BE2C (cell line): ENCODE results near the gene RASL11B. TPM values are rescaled to one million over a fixed set of nuclear protein-coding genes. Genes with fewer than 3 reads are reported as not detected.

Experiments
- DNase-seq: peaks from one replicate; pipeline ENCODE4 v3.0.0-alpha.2; 2020
- H3K27me3 ChIP-seq: fragments of 250-450 bp; sonication (Bioruptor Pico); 2 replicates; pipeline ENCODE4 v1.5.1; 2020; ENCODE audit warnings: mild to moderate bottlenecking
- H3K36me3 ChIP-seq: fragments of 250-450 bp; sonication (Bioruptor Pico); 2 replicates; pipeline ENCODE4 v1.5.1; 2020; ENCODE audit warnings: mild to moderate bottlenecking
- H3K4me1 ChIP-seq: fragments of 250-450 bp; sonication (Bioruptor Pico); 2 replicates; pipeline ENCODE4 v1.5.1; 2020
- H3K4me3 ChIP-seq: 2 replicates; pipeline ENCODE4 v1.5.1; 2011; ENCODE audit warnings: low read depth, low read length
- H3K9me3 ChIP-seq: fragments of 250-450 bp; sonication (Bioruptor Pico); 2 replicates; pipeline ENCODE4 v1.5.1; 2020
- CTCF ChIP-seq: IDR thresholded peaks from 2 replicates; pipeline ENCODE4 v1.5.1; 2012; ENCODE audit warnings: mild to moderate bottlenecking, low read depth, low read length
- polyA plus RNA-seq: library from polyadenylated mRNA; unstranded; fragments of >200 nt; gene quantifications from one replicate; pipeline ENCODE4 v1.2.1, GENCODE V29; 2012; ENCODE audit warnings: low read depth, missing spikeins; ENCODE audit not compliant: insufficient read length, insufficient read depth

Gene RASL11B, protein sequence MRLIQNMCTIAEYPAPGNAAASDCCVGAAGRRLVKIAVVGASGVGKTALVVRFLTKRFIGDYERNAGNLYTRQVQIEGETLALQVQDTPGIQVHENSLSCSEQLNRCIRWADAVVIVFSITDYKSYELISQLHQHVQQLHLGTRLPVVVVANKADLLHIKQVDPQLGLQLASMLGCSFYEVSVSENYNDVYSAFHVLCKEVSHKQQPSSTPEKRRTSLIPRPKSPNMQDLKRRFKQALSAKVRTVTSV
- 6.5 TPM for polyA plus RNA-seq

DNA sequence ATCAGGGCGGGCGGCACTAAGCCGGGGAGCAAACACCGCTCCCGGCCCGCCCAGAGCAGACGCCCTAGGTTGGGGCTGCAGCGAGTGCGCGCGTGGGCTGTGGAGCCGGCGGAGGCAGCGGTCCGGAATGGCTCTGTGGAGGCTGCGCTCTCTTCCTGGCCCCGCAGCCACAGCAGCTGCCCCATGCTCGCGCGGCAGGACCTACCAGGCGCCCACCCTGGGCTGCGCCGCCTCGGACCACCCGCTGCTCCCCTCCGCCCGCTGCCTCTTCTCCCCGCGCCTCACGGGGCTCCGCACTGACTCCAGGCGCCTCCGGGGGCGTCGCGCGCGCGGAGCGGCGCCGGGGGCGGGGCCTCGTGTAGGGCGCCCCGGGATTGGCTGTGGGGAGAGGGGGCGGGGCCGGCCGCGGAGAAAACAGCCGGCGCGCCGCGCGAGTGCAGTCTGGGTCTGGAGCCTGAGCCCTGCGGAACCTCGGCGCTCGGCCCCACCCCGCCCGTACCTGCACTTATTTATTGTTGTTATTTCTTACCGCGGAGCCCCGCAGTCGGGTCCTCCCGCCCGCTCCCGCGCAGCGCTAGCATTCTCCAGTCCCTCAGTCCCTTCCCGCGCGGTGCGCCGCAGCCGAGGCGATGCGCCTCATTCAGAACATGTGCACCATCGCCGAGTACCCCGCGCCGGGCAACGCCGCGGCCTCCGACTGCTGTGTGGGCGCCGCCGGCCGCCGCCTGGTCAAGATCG lies at the start of gene RASL11B:
TSS of gene RASL11B (plus strand) at position 439 of the 738 bp plus-strand sequence. CDS start at position 630, 191 bp downstream.
- peak; percentile 92 for DNase-seq
- Histone ChIP-seq H3K27me3 (no peaks in the 10 kb centered on the region), H3K36me3 (peaks cover 25% of the 10 kb centered on the region), H3K4me1 (peaks cover 25% of the 10 kb centered on the region), H3K9me3 (no peaks in the 10 kb centered on the region; the same call in 1 of the 2 replicates), H3K4me3 (peak within 1 kb of the TSS; percentile 86)
- TF ChIP-seq CTCF: no peak

- H3K36me3 ChIP-seq: no peaks in the 10 kb centered on the region
- no peak for DNase-seq
- H3K4me3 ChIP-seq: no peak overlapping the region
- no peaks in the 10 kb centered on the region for H3K27me3 ChIP-seq
- no peaks in the 10 kb centered on the region for H3K4me1 ChIP-seq
- no peaks in the 10 kb centered on the region for H3K9me3 ChIP-seq
- TF ChIP-seq CTCF: no peak
Measured at GRCh38 chr4:52813546-52813945, 48.6 kb upstream of the RASL11B start.

- Histone ChIP-seq H3K4me1 (no peaks in the 10 kb centered on the region), H3K36me3 (no peaks in the 10 kb centered on the region), H3K27me3 (no peaks in the 10 kb centered on the region), H3K9me3 (no peaks in the 10 kb centered on the region), H3K4me3 (no peak overlapping the region)
- no peak for DNase-seq
- no peak for TF ChIP-seq CTCF
Measured at GRCh38 chr4:52822583-52822971, 39.5 kb upstream of the RASL11B start.

DNA sequence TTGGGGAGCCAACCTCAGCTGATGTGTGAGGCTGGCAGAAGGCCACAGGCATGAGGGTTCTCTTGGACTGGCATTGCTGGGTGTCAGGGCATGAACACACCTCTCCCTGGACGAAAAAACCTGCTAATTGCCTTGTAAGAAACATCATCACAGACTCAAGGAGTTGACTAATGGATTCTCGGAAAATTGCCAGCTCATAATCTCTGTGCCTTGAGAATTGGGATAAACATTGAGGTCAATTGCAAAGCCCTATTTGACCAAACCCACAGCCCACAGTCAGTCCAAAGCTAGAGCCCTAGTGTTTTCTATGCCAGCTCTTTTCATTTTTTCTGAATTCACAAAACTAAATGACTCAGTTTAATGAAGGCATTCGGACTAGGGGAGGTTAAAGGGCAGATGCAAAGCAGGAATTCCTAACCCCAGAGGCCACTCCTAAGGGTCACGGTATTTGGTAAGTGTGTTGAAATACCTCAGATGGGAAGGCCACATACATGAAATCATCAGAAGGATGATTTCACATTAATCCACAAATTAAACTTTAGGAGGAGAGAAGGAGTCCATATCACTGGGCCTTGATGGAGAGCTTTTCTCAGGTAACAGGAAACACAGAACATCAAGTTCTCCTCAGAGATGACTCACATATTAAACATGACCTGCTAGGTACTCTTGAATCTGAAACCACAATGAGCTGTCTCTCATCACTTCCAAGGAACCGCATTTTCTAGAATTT lies 39.0 kb upstream of the RASL11B start:
- no peaks in the 10 kb centered on the region for H3K9me3 ChIP-seq
- H3K4me3 ChIP-seq: no peak overlapping the region
- no peaks in the 10 kb centered on the region for H3K27me3 ChIP-seq
- no peaks in the 10 kb centered on the region for H3K4me1 ChIP-seq
- no peak for DNase-seq
- H3K36me3 ChIP-seq: no peaks in the 10 kb centered on the region
- no peak for TF ChIP-seq CTCF

- no peak overlapping the region for H3K4me3 ChIP-seq
- H3K9me3 ChIP-seq: no peaks in the 10 kb centered on the region
- no peaks in the 10 kb centered on the region for H3K36me3 ChIP-seq
- no peak for TF ChIP-seq CTCF
- no peak for DNase-seq
- H3K4me1 ChIP-seq: no peaks in the 10 kb centered on the region
- H3K27me3 ChIP-seq: no peaks in the 10 kb centered on the region
Measured at GRCh38 chr4:52823702-52824092, 38.4 kb upstream of the RASL11B start.

GRCh38 chr4:52824270-52824602 lies 37.9 kb upstream of the RASL11B start:
- H3K9me3 ChIP-seq: no peaks in the 10 kb centered on the region
- H3K36me3 ChIP-seq: no peaks in the 10 kb centered on the region
- H3K4me3 ChIP-seq: no peak overlapping the region
- H3K4me1 ChIP-seq: no peaks in the 10 kb centered on the region
- TF ChIP-seq CTCF: no peak
- no peaks in the 10 kb centered on the region for H3K27me3 ChIP-seq
- DNase-seq: no peak
